Adrenal gland (tissue), 5 donors: Measurements from ENCODE around the gene SLC38A2.

Source experiments
- CTCF ChIP-seq, 6 experiments: fragments of 450-650 bp in 4 of 6; fragments of 200-600 bp in 2 of 6; sonication (generic) in 1 of 6; IDR thresholded peaks; 1 replicate in 5 of 6; 2 replicates in 1 of 6; pipeline versions ENCODE4 v1.5.1 to v1.8.0; 2016 to 2021; ENCODE audit warnings: antibody characterized with exemption in 6 of 6, mild to moderate bottlenecking in 2 of 6, moderate library complexity in 1 of 6
- POLR2A ChIP-seq, 2 donors: fragments of 450-650 bp; IDR thresholded peaks; one replicate each; pipeline ENCODE4 v1.6.1; 2017; ENCODE audit warnings: antibody characterized with exemption in 2 of 2, mild to moderate bottlenecking in 2 of 2, moderate library complexity in 1 of 2
- donor health status: DM: no; HTN: no; CAD: no.

- TF ChIP-seq CTCF (IDR thresholded peaks at IDR 0.05) (no peak), POLR2A (IDR thresholded peaks at IDR 0.05) (no peak)
Observed at GRCh38 chr12:46351138-46351537, 21.4 kb downstream of the SLC38A2 start.
